Calu3 (cell line): ENCODE results near the gene NPTX1. TPM values are rescaled to one million over a fixed set of nuclear protein-coding genes. Genes with fewer than 3 reads are reported as not detected.

Source experiments
- BruUV-seq: library from RNA; stranded (reverse); fragments of 400-500 nt; replicated peaks from 2 replicates; lab custom pipeline; 2021; lab: Mats Ljungman, UMichigan
- CTCF ChIA-PET: fragments of 300-600 bp; sonication (Branson Sonifier 250); formaldehyde crosslinking; loops from one replicate; lab custom pipeline; 2022; ENCODE audit warnings: antibody characterized with exemption; lab: Charles Lee
- DNase-seq: peaks from one replicate; pipeline ENCODE4 v3.0.0; 2022
- H3K27ac Mint-ChIP-seq: one replicate; pipeline ENCODE4 v1.8.0; 2022; ENCODE audit warnings: mixed read lengths; ENCODE audit not compliant: unreplicated experiment
- H3K27me3 Mint-ChIP-seq: one replicate; pipeline ENCODE4 v1.8.0; 2022; ENCODE audit warnings: mixed read lengths; ENCODE audit not compliant: unreplicated experiment
- H3K36me3 Mint-ChIP-seq: one replicate; pipeline ENCODE4 v1.8.0; 2022; ENCODE audit warnings: mild to moderate bottlenecking, moderate library complexity, mixed read lengths; ENCODE audit not compliant: insufficient read depth, unreplicated experiment
- H3K4me1 Mint-ChIP-seq: one replicate; pipeline ENCODE4 v1.8.0; 2022; ENCODE audit warnings: mild to moderate bottlenecking, low read depth, mixed read lengths; ENCODE audit not compliant: unreplicated experiment
- H3K4me3 Mint-ChIP-seq: one replicate; pipeline ENCODE4 v1.8.0; 2022; ENCODE audit warnings: mild to moderate bottlenecking, low read depth, moderate library complexity, mixed read lengths; ENCODE audit not compliant: unreplicated experiment
- H3K9me3 Mint-ChIP-seq: one replicate; pipeline ENCODE4 v1.8.0; 2022; ENCODE audit warnings: low read depth, mixed read lengths; ENCODE audit not compliant: unreplicated experiment
- CTCF ChIP-seq: fragments of 200-600 bp; IDR thresholded peaks from one replicate; pipeline ENCODE4 v1.8.0; 2022; ENCODE audit warnings: antibody characterized with exemption; ENCODE audit not compliant: unreplicated experiment
- intact Hi-C: fragments of 100-400 bp; cut with micrococcal nuclease; formaldehyde crosslinking; loops from one replicate; pipeline ENCODE4 v1.10.0; 2022; ENCODE audit not compliant: unreplicated experiment
- total RNA-seq: library from RNA; stranded (reverse); gene quantifications from 2 replicates; pipeline ENCODE4 v1.2.3, GENCODE V29; 2022

NPTX1 gene
- total RNA-seq, 1 experiment from 2014 or later = 0.21 TPM

DNA sequence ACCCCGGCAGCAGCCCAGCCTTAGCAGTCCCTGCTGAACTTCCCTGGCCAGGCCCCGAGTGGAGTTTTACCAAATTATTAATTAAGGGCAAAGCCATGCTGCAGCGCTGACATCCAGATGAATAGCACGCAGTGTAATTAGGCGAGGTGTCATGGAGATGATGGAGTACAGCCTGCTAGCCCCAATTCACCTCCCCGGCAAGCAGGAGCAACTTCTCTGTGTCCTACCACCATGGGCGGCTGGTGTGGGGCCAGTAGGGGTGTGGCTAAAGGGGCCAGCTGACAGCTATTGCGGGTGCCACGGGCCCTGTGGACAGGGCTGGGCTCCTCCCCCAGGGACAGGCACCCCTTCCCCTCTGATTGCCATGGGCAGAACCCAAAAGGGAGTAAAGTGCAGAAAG, 36.9 kb downstream of the NPTX1 start:
- Mint-ChIP-seq H3K4me3 (no peak overlapping the region), H3K4me1 (no peaks in the 10 kb centered on the region), H3K27me3 (peaks cover 8% of the 10 kb centered on the region), H3K9me3 (no peaks in the 10 kb centered on the region), H3K27ac (peak overlapping the region; percentile 45), H3K36me3 (peaks cover 8% of the 10 kb centered on the region)
- TF ChIP-seq CTCF = no peak
- CTCF ChIA-PET = interaction anchor here (0.6 kb wide), 1 partner anchor 9 kb away, joined by 7 read pairs; no protein-coding TSS in a partner anchor
- BruUV-seq = no TSS peak
- DNase-seq = no peak
- intact Hi-C loops = no loop called here

DNA sequence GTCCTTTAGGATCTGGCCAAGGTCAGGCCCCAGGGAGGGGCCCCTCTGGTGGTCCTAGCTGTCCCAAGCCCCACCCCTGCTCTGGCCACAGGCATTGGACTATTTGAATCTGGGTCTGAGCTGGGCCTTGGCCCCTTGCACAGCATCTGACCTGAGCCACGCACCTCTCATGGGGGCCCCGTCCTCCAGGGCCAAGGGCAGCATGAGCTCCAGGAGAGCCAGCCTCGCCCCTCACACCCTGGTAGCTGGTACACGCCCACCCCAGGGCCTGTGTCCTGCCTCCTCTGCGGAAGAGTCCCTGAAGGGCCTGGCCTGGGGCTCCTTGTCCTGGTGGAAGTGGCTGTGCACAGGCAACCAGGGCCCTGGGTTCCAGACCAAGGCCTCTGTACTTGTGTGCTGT, 37.6 kb downstream of the NPTX1 start:
- no peak for DNase-seq
- no peak overlapping the region for H3K4me3 Mint-ChIP-seq
- CTCF ChIA-PET = interaction anchor here (0.6 kb wide), 1 partner anchor 9 kb away, joined by 7 read pairs; no protein-coding TSS in a partner anchor

GRCh38 chr17:80437532-80437931, 38.9 kb downstream of the NPTX1 start:
- CTCF ChIA-PET = interaction anchor here (0.6 kb wide), 1 partner anchor 60 kb away, joined by 4 read pairs; no protein-coding TSS in a partner anchor
- Mint-ChIP-seq H3K27me3 (no peaks in the 10 kb centered on the region), H3K4me3 (no peak overlapping the region), H3K4me1 (no peaks in the 10 kb centered on the region), H3K9me3 (no peaks in the 10 kb centered on the region), H3K36me3 (peaks cover 8% of the 10 kb centered on the region), H3K27ac (no peak overlapping the region)
- no peak for TF ChIP-seq CTCF
- intact Hi-C loops = no loop called here
- DNase-seq = no peak
- no TSS peak for BruUV-seq

More for the DNA sequence above, 37.6 kb downstream of the NPTX1 start:
- H3K36me3 Mint-ChIP-seq = peaks cover 8% of the 10 kb centered on the region
- intact Hi-C loops = no loop called here
- peaks cover 8% of the 10 kb centered on the region for H3K27me3 Mint-ChIP-seq
- BruUV-seq = no TSS peak
- no peaks in the 10 kb centered on the region for H3K4me1 Mint-ChIP-seq
- no peak overlapping the region for H3K27ac Mint-ChIP-seq
- no peak for TF ChIP-seq CTCF
- no peaks in the 10 kb centered on the region for H3K9me3 Mint-ChIP-seq

GRCh38 chr17:80433916-80434666, 42.3 kb downstream of the NPTX1 start:
- H3K36me3 Mint-ChIP-seq = peaks cover 13% of the 10 kb centered on the region
- no peaks in the 10 kb centered on the region for H3K27me3 Mint-ChIP-seq
- H3K4me1 Mint-ChIP-seq = no peaks in the 10 kb centered on the region
- TF ChIP-seq CTCF = no peak
- H3K27ac Mint-ChIP-seq = no peak overlapping the region
- CTCF ChIA-PET = no interaction called here
- no peak overlapping the region for H3K4me3 Mint-ChIP-seq
- intact Hi-C loops = no loop called here
- DNase-seq = no peak
- H3K9me3 Mint-ChIP-seq = no peaks in the 10 kb centered on the region
- no TSS peak for BruUV-seq
